ENCODE measurements around the gene TENM3.
"Not testable (repeated sequence)": the region's sequence is repeated elsewhere in the genome, so short reads cannot be mapped to it uniquely, and the experiment has no call there.

The TENM3 gene

DNA sequence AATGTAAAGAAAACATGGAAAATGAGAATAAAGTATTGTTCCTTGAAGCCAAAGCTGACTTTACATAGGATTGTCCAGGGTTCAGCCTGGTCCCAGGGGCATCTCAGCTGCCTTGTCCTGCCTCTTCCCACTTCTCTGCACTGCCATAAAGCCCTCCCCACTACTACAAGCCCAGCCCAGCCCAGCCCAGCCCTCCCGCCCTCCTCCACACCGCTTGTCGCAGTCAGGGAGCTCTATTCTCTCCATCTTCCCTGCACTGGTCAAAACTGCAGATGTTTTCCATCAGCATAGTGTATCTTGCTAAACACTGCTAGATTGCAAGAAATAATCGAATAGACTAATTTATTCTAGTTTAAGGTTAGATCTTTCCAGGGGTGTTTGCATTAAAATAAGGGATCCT, 100.3 kb downstream of the TENM3 start:
- DNase-seq = no peak

GRCh38 chr4:182344968-182345367, 101.8 kb downstream of the TENM3 start:
- no peak for DNase-seq

DNA sequence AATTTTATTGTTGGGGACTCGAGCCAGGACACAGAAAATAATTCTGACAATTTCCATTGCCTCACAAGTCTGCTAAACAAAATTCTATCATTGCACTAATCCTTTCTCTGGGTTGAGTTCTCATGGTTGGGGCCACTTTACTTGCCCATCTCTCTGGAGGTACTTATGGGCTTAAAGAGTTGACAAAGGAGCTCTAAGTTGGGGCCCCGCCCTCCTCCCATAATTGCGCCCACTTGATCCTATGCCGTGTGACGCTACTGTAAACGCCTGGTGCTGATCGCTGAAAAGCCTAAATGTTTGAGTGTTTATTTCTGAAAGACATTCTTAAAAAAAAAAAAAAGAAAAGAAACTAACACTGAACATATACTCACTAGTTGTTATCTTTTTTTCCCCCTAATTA, 103.0 kb downstream of the TENM3 start:
- DNase-seq = no peak

- no peak for DNase-seq
These were observed 103.6 kb downstream of the TENM3 start for GRCh38 chr4:182346675-182347375.

GRCh38 chr4:182348779-182349326, 105.7 kb downstream of the TENM3 start:
- DNase-seq = no peak

GRCh38 chr4:182350041-182350440, 106.8 kb downstream of the TENM3 start:
- DNase-seq = no peak

DNA sequence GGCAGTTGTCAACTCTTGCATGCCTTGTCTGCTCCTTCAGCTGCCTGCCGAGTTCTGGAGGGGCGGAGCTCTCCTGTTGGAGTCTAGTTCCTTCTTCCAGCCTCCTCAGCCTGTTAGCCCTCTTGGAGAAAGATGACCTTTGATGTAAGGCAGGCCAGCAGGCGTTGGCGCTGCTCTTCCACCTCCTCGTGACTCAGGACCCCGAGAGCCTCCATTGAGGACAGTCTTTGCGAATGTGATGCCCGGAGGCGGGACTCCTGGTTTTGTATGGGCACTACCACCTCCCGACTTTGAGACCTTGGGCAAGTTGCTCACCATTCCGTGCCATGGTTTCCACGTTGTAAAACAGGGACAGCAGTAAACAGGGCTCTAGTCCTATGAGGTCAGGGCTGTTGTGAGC, 108.3 kb downstream of the TENM3 start:
- DNase-seq = no peak

GRCh38 chr4:182354106-182354505, 110.9 kb downstream of the TENM3 start:
- DNase-seq = no peak

DNA sequence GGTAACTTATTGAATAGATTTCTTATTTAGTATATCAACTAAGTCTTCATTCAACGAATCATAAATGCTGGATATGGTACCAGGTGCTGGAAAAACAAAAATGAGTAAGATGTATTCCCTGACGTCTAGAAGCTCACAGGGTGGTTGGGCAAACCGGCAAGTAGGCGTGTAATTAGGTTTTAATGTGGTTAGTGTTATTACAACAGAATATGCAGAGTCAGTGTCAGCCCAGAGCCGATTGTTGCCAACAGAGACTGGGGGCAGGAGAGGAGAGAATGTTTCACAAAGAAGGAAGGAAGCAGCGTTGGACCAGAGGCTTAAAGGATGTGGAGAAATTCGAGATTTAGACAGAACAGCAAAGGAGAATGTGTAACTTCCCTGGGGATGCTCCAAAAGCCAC, 111.7 kb downstream of the TENM3 start:
- no peak for DNase-seq

DNA sequence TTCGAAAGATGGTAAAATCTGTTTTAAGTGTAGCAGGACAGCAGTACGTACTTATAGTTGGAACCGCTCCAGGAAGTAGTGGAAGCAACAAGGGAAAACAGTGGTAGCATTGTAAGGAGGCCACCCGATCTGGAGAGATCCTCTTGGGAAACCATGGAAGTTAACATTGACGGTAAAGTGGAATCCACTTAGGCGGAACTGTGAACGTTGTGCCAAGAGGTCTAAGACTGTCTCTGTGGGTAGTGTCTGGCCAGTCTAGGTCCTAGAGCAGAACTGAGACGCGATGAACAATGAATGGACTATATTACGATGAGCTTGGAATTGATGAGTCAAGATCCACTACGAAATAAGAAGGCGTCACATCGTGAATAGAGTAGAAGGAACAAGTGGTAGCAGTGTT, 124.0 kb downstream of the TENM3 start:
- DNase-seq = no peak

GRCh38 chr4:182369211-182369610, 126.0 kb downstream of the TENM3 start:
- no peak for DNase-seq

GRCh38 chr4:182370491-182370890, 127.3 kb downstream of the TENM3 start:
- DNase-seq = no peak

DNA sequence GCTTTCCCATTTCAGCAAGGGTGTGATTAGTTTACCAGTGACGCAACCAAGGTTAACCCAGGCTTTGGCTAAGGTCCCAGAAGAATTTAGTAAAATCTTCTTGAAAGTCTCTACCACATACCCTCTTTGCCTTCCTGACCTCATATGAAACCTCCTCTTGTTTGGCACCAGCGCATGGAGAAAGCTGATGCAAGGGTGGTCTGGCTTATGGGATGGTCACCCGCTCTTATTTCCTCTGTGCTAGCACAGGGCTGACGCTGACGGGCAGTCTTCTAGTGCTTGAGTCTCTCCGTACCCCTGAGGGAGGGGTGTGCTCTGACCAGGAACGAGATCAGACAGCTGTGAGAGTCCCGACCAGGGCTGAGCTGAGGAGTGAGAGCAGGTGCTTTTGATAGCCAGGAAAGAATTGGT, 137.6 kb downstream of the TENM3 start:
- DNase-seq = no peak

- DNase-seq = no peak
These were observed 139.7 kb downstream of the TENM3 start for GRCh38 chr4:182382941-182383340.

DNA sequence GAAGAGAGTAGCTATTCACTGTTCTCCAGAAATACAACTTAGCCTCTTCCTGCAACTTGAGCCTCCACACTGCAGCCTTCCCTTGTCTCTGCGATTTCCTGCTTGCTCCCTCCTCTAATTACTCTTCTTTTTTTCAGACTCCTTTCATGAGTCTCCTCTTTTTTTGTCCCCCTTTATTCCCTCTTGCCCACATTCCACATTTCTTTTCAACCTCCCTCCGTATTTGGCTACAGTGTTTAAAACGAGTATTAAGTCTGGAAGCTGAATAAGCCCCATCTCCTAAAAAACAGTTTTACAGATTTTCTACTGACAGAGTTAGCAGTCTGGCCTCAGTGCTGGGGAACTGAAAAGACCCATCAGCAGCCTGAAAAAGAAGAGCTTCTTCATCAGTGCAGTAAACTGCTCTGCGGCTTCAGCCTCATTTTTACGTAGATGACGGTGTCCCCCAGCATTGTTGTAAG, 141.5 kb downstream of the TENM3 start:
- DNase-seq = no peak

- DNase-seq = no peak
These were observed 142.7 kb downstream of the TENM3 start for GRCh38 chr4:182385897-182386296.

DNA sequence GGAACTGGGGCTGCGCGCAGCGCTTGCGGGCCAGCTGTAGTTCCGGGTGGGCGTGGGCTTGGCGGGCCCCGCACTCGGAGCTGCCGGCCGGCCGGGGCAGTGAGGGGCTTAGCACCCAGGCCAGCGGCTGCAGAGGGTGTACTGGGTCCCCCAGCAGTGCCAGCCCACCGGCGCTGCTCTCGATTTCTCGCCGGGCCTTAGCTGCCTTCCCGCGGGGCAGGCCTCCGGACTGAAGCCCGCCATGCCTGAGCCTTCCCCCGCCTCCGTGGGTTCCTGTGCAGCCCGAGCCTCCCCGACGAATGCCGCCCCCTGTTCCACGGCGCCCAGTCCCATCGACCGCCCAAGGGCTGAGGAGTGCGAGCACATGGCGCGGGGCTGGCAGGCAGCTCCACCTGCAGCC, 143.4 kb downstream of the TENM3 start:
- not testable (repeated sequence) for DNase-seq

DNA sequence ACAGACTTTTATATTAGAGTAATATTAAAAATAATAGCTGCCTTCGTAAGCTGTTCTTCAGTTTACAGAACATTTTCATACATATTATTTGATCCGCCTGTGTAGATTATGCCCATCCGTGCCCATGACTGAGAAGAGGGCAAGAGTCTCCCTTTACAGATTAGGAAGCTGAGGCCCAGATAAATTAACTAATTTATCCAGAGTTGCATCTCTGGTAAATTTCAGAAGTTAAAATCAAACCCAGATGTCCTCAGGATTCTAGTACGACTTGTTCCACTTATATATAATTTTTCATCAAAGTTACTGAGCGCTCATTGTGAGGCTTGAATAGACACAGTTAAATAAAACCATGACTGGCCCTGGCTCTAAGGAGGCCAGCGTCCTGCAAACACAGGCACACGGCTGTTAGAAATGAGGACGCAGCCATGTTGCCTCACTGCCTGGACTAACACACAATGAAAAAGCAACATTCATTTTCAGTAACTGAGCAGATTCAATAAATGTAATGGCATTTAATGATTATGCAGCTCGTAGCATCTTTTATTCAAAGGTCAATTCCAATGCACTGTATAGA, 148.0 kb downstream of the TENM3 start:
- no peak for DNase-seq

DNA sequence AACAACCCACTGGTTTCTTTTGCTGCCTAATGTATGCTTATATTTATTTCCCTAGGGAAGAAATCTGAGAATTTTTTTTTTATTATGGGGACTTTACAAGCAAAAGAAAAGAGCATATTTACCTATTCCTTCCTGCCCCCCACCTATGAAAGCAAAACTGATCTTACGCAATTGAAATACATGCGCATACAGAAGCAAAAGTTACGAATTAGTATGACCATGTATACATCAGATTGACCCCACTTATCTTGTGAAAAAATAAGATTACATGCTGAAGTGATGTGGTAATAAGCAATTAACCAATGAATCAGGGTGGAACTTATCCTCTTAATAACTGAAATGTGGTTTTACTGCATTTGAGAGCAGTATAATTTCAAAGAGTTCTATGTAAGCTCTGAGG, 151.0 kb downstream of the TENM3 start:
- DNase-seq = no peak

GRCh38 chr4:182400081-182400480, 156.9 kb downstream of the TENM3 start:
- no peak for DNase-seq

- no peak for DNase-seq
These were observed 157.6 kb downstream of the TENM3 start for GRCh38 chr4:182400790-182401189.

GRCh38 chr4:182404376-182404775, 161.2 kb downstream of the TENM3 start:
- DNase-seq = no peak

- DNase-seq = no peak
These were observed 161.9 kb downstream of the TENM3 start for GRCh38 chr4:182405087-182405486.

- DNase-seq = no peak
These were observed 166.1 kb downstream of the TENM3 start for GRCh38 chr4:182409271-182409670.

DNA sequence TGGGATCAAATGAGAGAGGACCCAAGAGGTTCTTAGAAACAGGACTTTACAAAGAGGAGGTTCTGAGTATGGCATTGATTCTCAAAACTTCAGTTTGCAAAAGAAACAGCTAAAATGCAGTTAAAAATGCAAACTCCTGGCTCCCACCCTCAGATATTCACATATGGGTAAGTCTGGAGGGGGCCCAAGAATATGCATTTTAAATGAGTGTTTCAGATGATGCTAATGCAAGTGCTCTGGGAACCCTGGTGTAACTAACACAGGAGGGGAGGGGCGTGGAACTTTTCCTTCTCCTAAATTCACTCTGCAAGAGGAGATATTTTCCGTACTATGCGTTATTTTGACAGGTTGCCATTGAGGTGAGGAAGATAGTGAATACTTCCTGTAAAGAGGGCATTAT, 168.2 kb downstream of the TENM3 start:
- DNase-seq = no peak

Measured in activated CD4-positive, alpha-beta T cell treated with anti-CD3 and anti-CD28 coated beads, Interleukin-2, amount 50 U/mL, for 48 hours (primary cell).